ENCODE data around the gene OSCP1. TPM values are rescaled to one million over a fixed set of nuclear protein-coding genes. Genes with fewer than 3 reads are reported as not detected.

Gene OSCP1
- total and polyA plus RNA-seq, 9 donors: 9.1 to 27.7 (median 12.2) TPM

DNA sequence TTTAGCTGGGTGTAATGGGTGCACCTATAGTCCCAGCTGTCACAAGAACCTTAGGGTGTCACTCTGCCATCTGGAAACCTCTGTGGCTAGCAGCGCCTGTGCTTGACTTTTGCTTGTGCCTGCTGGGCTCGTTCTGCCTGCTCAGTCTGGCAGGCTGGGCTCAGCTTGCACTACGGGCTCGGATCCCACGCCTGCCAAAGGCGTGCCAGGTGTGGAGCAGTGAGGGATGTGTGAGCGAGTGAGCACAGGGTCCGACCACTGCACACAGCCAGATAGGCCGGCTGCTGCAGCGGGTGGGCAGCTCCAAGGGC lies 49.8 kb downstream of the OSCP1 start:
- intact Hi-C loops (cut with DNase I): no loop called here
- TF ChIP-seq, protein P1, sequence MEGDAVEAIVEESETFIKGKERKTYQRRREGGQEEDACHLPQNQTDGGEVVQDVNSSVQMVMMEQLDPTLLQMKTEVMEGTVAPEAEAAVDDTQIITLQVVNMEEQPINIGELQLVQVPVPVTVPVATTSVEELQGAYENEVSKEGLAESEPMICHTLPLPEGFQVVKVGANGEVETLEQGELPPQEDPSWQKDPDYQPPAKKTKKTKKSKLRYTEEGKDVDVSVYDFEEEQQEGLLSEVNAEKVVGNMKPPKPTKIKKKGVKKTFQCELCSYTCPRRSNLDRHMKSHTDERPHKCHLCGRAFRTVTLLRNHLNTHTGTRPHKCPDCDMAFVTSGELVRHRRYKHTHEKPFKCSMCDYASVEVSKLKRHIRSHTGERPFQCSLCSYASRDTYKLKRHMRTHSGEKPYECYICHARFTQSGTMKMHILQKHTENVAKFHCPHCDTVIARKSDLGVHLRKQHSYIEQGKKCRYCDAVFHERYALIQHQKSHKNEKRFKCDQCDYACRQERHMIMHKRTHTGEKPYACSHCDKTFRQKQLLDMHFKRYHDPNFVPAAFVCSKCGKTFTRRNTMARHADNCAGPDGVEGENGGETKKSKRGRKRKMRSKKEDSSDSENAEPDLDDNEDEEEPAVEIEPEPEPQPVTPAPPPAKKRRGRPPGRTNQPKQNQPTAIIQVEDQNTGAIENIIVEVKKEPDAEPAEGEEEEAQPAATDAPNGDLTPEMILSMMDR (IDR thresholded peaks at IDR 0.05): no peak
- TF ChIP-seq EP300 (IDR thresholded peaks at IDR 0.05): no peak
- TF ChIP-seq POLR2A (IDR thresholded peaks at IDR 0.05): no peak
- H3K27ac ChIP-seq: no peak overlapping the region
- peak in 1 of 5 donors; percentile 24 for DNase-seq
- 87 to 92% (median 90%) methylated on average over 10 of the region's 10 CpGs for WGBS, 3 donors
- H3K36me3 ChIP-seq: no peaks in the 10 kb centered on the region
- H3K9me3 ChIP-seq: no peaks in the 10 kb centered on the region
- H3K4me3 ChIP-seq: no peak overlapping the region
- H3K27me3 ChIP-seq: no peaks in the 10 kb centered on the region
- peaks cover 3% of the 10 kb centered on the region for H3K4me1 ChIP-seq (ENCODE audit: insufficient read depth)

DNA sequence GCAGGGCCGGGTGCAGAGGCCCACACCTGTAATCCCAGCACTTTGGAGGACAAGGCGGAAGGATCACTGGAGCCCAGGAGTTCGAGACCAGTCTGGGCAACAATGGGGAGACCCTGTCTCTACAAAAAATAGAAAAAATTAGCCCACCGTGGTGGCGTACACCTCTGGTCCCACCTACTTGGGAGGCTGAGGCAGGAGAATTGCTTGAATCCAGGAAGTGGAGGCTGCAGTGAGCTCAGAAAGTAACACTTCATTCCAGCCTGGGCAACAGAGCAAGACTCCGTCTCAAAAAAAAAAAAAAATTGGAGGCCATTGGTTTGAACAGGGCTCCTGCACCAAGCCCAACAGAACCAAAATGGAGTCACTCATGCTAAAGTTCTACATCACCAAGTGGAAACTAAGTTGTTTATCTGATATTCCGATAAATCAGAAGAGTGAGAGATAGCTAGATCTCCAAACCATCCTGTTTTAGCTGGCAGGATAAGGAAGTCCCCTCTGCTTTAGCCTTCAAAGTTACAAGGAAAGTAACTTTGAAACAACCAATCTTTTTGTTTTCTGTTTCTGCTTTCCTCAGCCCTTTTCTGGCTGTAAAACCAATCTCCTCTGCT lies 51.8 kb downstream of the OSCP1 start:
- H3K36me3 ChIP-seq: no peaks in the 10 kb centered on the region
- TF ChIP-seq EP300 (IDR thresholded peaks at IDR 0.05) (no peak), POLR2A (IDR thresholded peaks at IDR 0.05) (no peak)
- TF ChIP-seq, protein P1 (IDR thresholded peaks at IDR 0.05): no peak
- H3K4me1 ChIP-seq (ENCODE audit: insufficient read depth): peaks cover 3% of the 10 kb centered on the region
- no peak overlapping the region for H3K27ac ChIP-seq
- 76 to 83% (median 82%) methylated on average over 7 of the region's 7 CpGs for WGBS, 3 donors
- intact Hi-C loops (cut with DNase I): no loop called here
- H3K9me3 ChIP-seq: no peaks in the 10 kb centered on the region
- H3K27me3 ChIP-seq: no peaks in the 10 kb centered on the region
- DNase-seq: peak in 1 of 5 donors; percentile 15
- no peak overlapping the region for H3K4me3 ChIP-seq

DNA sequence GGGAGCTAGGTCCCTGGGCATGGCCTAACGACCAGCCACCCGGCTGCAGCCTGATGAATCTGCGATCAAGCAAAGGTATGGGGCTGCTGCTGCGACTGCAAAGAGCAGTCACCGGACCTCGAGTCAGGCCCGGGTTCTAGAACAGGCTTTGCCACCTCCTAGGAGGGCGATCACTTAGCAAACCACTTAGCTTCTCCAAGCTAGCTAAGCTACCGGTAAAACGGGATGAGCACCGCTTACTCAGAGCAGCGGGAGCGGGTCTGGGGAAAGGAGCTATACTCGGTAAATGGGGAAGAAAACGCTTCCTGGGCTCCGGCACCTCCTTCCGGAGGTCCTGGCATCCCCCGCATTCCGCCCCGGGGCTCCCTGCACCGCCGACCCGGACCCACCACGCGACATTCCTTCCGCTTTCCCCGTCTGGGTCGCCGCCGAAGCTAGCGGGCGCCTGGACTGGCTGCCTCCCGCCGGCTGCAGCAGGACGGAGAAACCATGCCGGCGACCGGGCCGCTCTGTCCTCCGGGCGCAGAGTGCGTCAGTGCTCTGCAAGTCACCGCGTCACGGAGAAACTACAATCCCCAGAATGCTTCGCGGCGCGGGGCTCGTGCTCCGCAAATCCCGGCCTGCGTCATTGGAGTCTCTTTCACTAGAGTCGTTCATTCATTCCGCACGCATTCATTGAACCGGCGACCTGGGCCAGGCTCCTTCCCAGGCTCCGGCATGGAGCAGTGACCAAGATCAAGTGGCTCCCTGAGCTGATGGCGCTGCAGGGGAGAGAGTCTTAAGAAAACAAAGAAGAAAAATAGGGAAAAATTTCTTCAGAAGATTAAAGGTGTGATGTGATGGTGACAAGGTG lies 52.6 kb downstream of the OSCP1 start, which contains the start of gene LSM10:
LSM10 (minus strand) TSS at position 531 of the 853 bp plus-strand sequence. CDS start 3,779 bp downstream, outside the sequence.
- Histone ChIP-seq H3K4me3 (peak within 1 kb of the TSS; percentile 62), H3K27me3 (no peaks in the 10 kb centered on the region), H3K4me1 (ENCODE audit: insufficient read depth) (peaks cover 3% of the 10 kb centered on the region), H3K36me3 (no peaks in the 10 kb centered on the region), H3K9me3 (no peaks in the 10 kb centered on the region), H3K27ac (peak within 1 kb of the TSS; percentile 52 to 84)
- peak; percentile 48 for TF ChIP-seq EP300 (IDR thresholded peaks at IDR 0.05)
- TF ChIP-seq, protein P1 (IDR thresholded peaks at IDR 0.05): no peak
- peak; percentile 97 for TF ChIP-seq POLR2A (IDR thresholded peaks at IDR 0.05)
- intact Hi-C loops (cut with DNase I): no loop called here
- 0% methylated on average over 50 to 60 of the region's 60 CpGs for WGBS, 3 donors
- DNase-seq: peak; percentile 89 to 96 (median 93)

DNA sequence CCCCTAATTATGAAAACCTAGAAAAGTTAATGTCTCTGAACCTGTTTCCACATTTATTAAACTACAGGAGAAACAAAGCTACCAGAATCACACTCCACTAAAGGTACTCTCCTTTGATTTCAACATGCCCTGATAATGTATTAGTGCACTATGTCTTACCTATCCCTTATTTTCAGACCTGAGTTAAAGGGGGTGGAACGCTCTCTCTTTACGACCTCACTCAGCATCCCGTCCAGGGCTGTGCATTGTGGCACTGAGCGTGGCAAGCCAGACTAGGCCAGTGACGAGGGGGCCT lies 53.2 kb downstream of the OSCP1 start:
- no peaks in the 10 kb centered on the region for H3K27me3 ChIP-seq
- TF ChIP-seq EP300 (IDR thresholded peaks at IDR 0.05) (no peak), POLR2A (IDR thresholded peaks at IDR 0.05) (no peak)
- TF ChIP-seq, protein P1 (IDR thresholded peaks at IDR 0.05): no peak
- H3K9me3 ChIP-seq: no peaks in the 10 kb centered on the region
- WGBS, 3 donors: 1 to 5% (median 4%) methylated on average over 5 of the region's 5 CpGs
- no peak for DNase-seq
- H3K4me3 ChIP-seq: peak overlapping the region; percentile 62
- peak overlapping the region; percentile 52 to 84 for H3K27ac ChIP-seq
- H3K36me3 ChIP-seq: no peaks in the 10 kb centered on the region
- intact Hi-C loops (cut with DNase I): no loop called here
- peaks cover 3% of the 10 kb centered on the region for H3K4me1 ChIP-seq (ENCODE audit: insufficient read depth)
